H54 (cell line): ENCODE results near the gene INPP1.
A peak's percentile ranks its signal among the peaks of the same experiment; 100 is the strongest.
"Not testable (repeated sequence)": the region's sequence is repeated elsewhere in the genome, so short reads cannot be mapped to it uniquely, and the experiment has no call there.

Experiments
- DNase-seq: peaks from one replicate; pipeline ENCODE4 v3.0.0; 2011; ENCODE audit warnings: low spot score, mixed read lengths; ENCODE audit not compliant: insufficient read length
- FAIRE-seq: peaks from 3 replicates; lab custom pipeline; 2011; peaks lifted over from hg19 to GRCh38; lab: Jason Lieb, UNC
- POLR2A ChIP-seq: IDR thresholded peaks from 2 replicates; pipeline ENCODE4 v1.6.1; 2011; ENCODE audit warnings: low read depth, mild to moderate bottlenecking, low read length

The INPP1 gene

GRCh38 chr2:190343536-190344275 lies at the start of gene INPP1:
Gene INPP1 (plus strand): TSS chr2:190343589. CDS start chr2:190360103, 16,514 bp downstream.
- FAIRE-seq (no peak), DNase-seq (peak; percentile 70)
- TF ChIP-seq POLR2A, result peak; percentile 66

GRCh38 chr2:190297880-190298279 lies 45.5 kb upstream of the INPP1 start:
- not testable (repeated sequence) for FAIRE-seq, DNase-seq

- no peak for FAIRE-seq
- no peak for DNase-seq
- no peak for TF ChIP-seq POLR2A
Measured at GRCh38 chr2:190301032-190301431, 42.4 kb upstream of the INPP1 start.

GRCh38 chr2:190302052-190302451 lies 41.3 kb upstream of the INPP1 start:
- TF ChIP-seq POLR2A, result no peak
- FAIRE-seq (peak; percentile 15), DNase-seq (no peak)

- peak; percentile 50 for FAIRE-seq
- DNase-seq, result no peak
- TF ChIP-seq POLR2A, result no peak
Measured at GRCh38 chr2:190303647-190304046, 39.7 kb upstream of the INPP1 start.

GRCh38 chr2:190304404-190304803 lies 39.0 kb upstream of the INPP1 start:
- FAIRE-seq (no peak), DNase-seq (no peak)
- no peak for TF ChIP-seq POLR2A

GRCh38 chr2:190308031-190308430 lies 35.4 kb upstream of the INPP1 start:
- FAIRE-seq (no peak), DNase-seq (no peak)
- TF ChIP-seq POLR2A, result no peak

GRCh38 chr2:190311893-190312634 lies 31.3 kb upstream of the INPP1 start:
- TF ChIP-seq POLR2A, result no peak
- FAIRE-seq (no peak), DNase-seq (no peak)

GRCh38 chr2:190312635-190313025 lies 30.8 kb upstream of the INPP1 start:
- DNase-seq, FAIRE-seq: not testable (repeated sequence)

- DNase-seq (no peak), FAIRE-seq (no peak)
Measured at GRCh38 chr2:190313880-190314279, 29.5 kb upstream of the INPP1 start.

GRCh38 chr2:190315273-190315672 lies 28.1 kb upstream of the INPP1 start:
- DNase-seq (no peak), FAIRE-seq (no peak)
- TF ChIP-seq POLR2A, result no peak

More at GRCh38 chr2:190313880-190314279, 29.5 kb upstream of the INPP1 start:
- no peak for TF ChIP-seq POLR2A

- no peak for TF ChIP-seq POLR2A
- FAIRE-seq, result no peak
- DNase-seq, result no peak
Measured at GRCh38 chr2:190318514-190318913, 24.9 kb upstream of the INPP1 start.

GRCh38 chr2:190318931-190319554 lies 24.3 kb upstream of the INPP1 start:
- no peak for FAIRE-seq
- no peak for DNase-seq
- no peak for TF ChIP-seq POLR2A
